Measurements from ENCODE around the gene MESP2. TPM values are rescaled to one million over a fixed set of nuclear protein-coding genes. Genes with fewer than 3 reads are reported as not detected.
"Not testable (repeated sequence)": the region's sequence is repeated elsewhere in the genome, so short reads cannot be mapped to it uniquely, and the experiment has no call there.

Gene MESP2
- total RNA-seq, 4 donors from 2014 or later: 1.1 TPM; not detected in 3

GRCh38 chr15:89780601-89781000, 4.5 kb downstream of the MESP2 start:
- peak overlapping the region; percentile 71 for H3K27ac ChIP-seq

GRCh38 chr15:89781055-89781454, 4.9 kb downstream of the MESP2 start:
- DNase-seq (ENCODE audit: low spot score in 2 of 2): no peak
- no peaks in the 10 kb centered on the region for H3K27me3 ChIP-seq
- no peaks in the 10 kb centered on the region for H3K9me3 ChIP-seq
- WGBS: 56% methylated on average over 2 of the region's 6 CpGs
- H3K4me3 ChIP-seq: no peak overlapping the region
- peaks cover 8% of the 10 kb centered on the region for H3K36me3 ChIP-seq
- peak overlapping the region; percentile 71 for H3K27ac ChIP-seq
- peaks cover 60% of the 10 kb centered on the region for H3K4me1 ChIP-seq
- TF ChIP-seq, protein P1, sequence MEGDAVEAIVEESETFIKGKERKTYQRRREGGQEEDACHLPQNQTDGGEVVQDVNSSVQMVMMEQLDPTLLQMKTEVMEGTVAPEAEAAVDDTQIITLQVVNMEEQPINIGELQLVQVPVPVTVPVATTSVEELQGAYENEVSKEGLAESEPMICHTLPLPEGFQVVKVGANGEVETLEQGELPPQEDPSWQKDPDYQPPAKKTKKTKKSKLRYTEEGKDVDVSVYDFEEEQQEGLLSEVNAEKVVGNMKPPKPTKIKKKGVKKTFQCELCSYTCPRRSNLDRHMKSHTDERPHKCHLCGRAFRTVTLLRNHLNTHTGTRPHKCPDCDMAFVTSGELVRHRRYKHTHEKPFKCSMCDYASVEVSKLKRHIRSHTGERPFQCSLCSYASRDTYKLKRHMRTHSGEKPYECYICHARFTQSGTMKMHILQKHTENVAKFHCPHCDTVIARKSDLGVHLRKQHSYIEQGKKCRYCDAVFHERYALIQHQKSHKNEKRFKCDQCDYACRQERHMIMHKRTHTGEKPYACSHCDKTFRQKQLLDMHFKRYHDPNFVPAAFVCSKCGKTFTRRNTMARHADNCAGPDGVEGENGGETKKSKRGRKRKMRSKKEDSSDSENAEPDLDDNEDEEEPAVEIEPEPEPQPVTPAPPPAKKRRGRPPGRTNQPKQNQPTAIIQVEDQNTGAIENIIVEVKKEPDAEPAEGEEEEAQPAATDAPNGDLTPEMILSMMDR (IDR thresholded peaks at IDR 0.05): no peak
- TF ChIP-seq EP300 (IDR thresholded peaks at IDR 0.05) (no peak), POLR2AphosphoS5 (IDR thresholded peaks at IDR 0.05) (no peak), POLR2A (IDR thresholded peaks at IDR 0.05) (no peak)

More at GRCh38 chr15:89780601-89781000, 4.5 kb downstream of the MESP2 start:
- WGBS: 45% methylated on average over 6 of the region's 6 CpGs
- DNase-seq (ENCODE audit: low spot score in 2 of 2): no peak
- Histone ChIP-seq H3K9me3 (no peaks in the 10 kb centered on the region), H3K4me3 (no peak overlapping the region), H3K4me1 (peaks cover 64% of the 10 kb centered on the region), H3K36me3 (peaks cover 8% of the 10 kb centered on the region), H3K27me3 (no peaks in the 10 kb centered on the region)
- TF ChIP-seq EP300 (IDR thresholded peaks at IDR 0.05) (no peak), POLR2A (IDR thresholded peaks at IDR 0.05) (no peak), POLR2AphosphoS5 (IDR thresholded peaks at IDR 0.05) (no peak)
- TF ChIP-seq, protein P1 (IDR thresholded peaks at IDR 0.05): no peak

- no peaks in the 10 kb centered on the region for H3K9me3 ChIP-seq
- H3K4me1 ChIP-seq: peaks cover 50% of the 10 kb centered on the region
- TF ChIP-seq, protein P1 (IDR thresholded peaks at IDR 0.05): no peak
- TF ChIP-seq POLR2AphosphoS5 (IDR thresholded peaks at IDR 0.05) (no peak), POLR2A (IDR thresholded peaks at IDR 0.05) (no peak), EP300 (IDR thresholded peaks at IDR 0.05) (no peak)
- no peak overlapping the region for H3K4me3 ChIP-seq
- H3K27me3 ChIP-seq: no peaks in the 10 kb centered on the region
- 51% methylated on average over 13 of the region's 15 CpGs for WGBS
- peaks cover 8% of the 10 kb centered on the region for H3K36me3 ChIP-seq
- peak overlapping the region; percentile 71 for H3K27ac ChIP-seq
- no peak for DNase-seq (ENCODE audit: low spot score in 2 of 2)
Measured at GRCh38 chr15:89781891-89782618, 5.9 kb downstream of the MESP2 start.

DNA sequence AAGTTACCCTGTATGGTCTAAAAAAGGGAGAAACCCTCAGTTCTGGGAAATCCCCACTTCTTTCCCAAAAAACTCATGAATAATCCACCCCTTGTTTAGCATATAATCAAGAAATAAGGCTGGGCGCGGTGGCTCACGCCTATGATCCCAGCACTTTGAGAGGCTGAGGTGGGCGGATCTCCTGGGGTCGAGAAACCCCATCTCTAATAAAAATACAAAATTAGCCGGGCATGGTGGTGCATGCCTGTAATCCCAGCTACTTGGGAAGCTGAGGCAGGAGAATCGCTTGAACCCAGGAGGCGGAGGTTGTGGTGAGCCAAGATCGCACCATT, 6.5 kb downstream of the MESP2 start:
- H3K4me1 ChIP-seq: peaks cover 47% of the 10 kb centered on the region
- H3K27ac ChIP-seq: peak overlapping the region; percentile 71
- H3K9me3 ChIP-seq; H3K27me3 ChIP-seq; H3K4me3 ChIP-seq; H3K36me3 ChIP-seq; DNase-seq (ENCODE audit: low spot score in 2 of 2): not testable (repeated sequence)
- WGBS: 63% methylated on average over 9 of the region's 9 CpGs

DNA sequence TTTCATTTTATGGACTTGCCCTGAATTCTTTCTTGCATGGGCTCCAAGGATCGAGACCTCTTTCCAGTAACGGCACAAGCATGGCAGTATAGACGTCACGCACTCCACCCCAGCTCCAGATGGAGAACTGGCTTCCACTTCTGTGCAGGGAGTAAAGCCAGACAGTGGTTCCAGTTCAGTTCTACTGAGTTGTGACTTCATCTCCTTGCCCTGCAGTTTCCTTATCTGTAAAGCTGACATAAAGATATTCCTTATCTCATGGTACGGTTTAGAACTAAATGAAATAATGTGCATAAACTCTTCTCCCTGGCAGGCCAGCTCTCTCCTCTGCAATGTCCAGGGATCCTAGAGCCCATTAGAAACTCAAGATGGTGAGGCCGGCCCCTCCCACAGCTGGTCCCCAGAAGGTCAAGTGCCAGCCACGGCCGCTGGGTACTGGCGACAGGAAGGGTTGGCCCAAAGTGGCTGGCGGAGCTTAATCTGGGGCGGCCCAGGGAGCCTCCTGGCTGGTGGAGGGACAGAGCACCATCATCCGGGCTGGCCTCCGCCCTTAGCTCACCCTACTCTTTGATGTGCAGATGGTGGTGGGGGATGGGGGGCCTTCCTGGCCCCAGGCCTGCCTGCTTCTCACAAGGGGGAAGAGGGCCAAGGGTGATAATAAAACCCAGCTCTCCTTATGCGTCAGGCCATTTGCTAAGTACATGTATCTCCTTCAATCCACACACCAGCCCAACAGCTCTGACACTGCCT, 7.2 kb downstream of the MESP2 start:
- no peak overlapping the region for H3K27ac ChIP-seq
- H3K36me3 ChIP-seq: peaks cover 8% of the 10 kb centered on the region
- no peaks in the 10 kb centered on the region for H3K9me3 ChIP-seq
- 53% methylated on average over 11 of the region's 14 CpGs for WGBS
- H3K27me3 ChIP-seq: no peaks in the 10 kb centered on the region
- TF ChIP-seq POLR2AphosphoS5 (IDR thresholded peaks at IDR 0.05) (no peak), EP300 (IDR thresholded peaks at IDR 0.05) (no peak), POLR2A (IDR thresholded peaks at IDR 0.05) (no peak)
- TF ChIP-seq, protein P1 (IDR thresholded peaks at IDR 0.05): no peak
- no peak for DNase-seq (ENCODE audit: low spot score in 2 of 2)
- peaks cover 47% of the 10 kb centered on the region for H3K4me1 ChIP-seq
- no peak overlapping the region for H3K4me3 ChIP-seq
